Loucy (cell line): ENCODE data around the gene CLINT1.

ENCODE experiments used
- H2AFZ ChIP-seq: fragments of 200-600 bp; sonication (generic); 2 replicates; pipeline ENCODE4 v1.6.0; 2016; ENCODE audit warnings: antibody characterized with exemption, mild to moderate bottlenecking, low read length, moderate library complexity
- H3F3A ChIP-seq: fragments of 200-600 bp; 2 replicates; pipeline ENCODE4 v1.6.0; 2016; ENCODE audit warnings: antibody characterized with exemption, low read depth, mild to moderate bottlenecking
- H3K27me3 ChIP-seq: fragments of 200-600 bp; sonication (generic); 2 replicates; pipeline ENCODE4 v1.6.1; 2014; ENCODE audit warnings: low read length, mild to moderate bottlenecking; ENCODE audit not compliant: insufficient read depth, poor library complexity, severe bottlenecking
- H3K36me3 ChIP-seq: fragments of 200-600 bp; sonication (generic); 2 replicates; pipeline ENCODE4 v1.6.1; 2016; ENCODE audit warnings: low read length; ENCODE audit not compliant: insufficient read depth
- H3K4me1 ChIP-seq: fragments of 200-600 bp; sonication (generic); 2 replicates; pipeline ENCODE4 v1.5.1; 2014; ENCODE audit warnings: low read length, mild to moderate bottlenecking; ENCODE audit not compliant: insufficient read depth, poor library complexity, severe bottlenecking
- H3K4me2 ChIP-seq: fragments of 200-600 bp; sonication (generic); 2 replicates; pipeline ENCODE4 v1.6.0; 2014; ENCODE audit warnings: antibody characterized with exemption, low read length, low read depth, mild to moderate bottlenecking; ENCODE audit not compliant: poor library complexity, severe bottlenecking
- H3K4me3 ChIP-seq: fragments of 200-600 bp; sonication (generic); 2 replicates; pipeline ENCODE4 v1.5.1; 2014; ENCODE audit warnings: low read length, mild to moderate bottlenecking, mixed read lengths; ENCODE audit not compliant: poor library complexity, severe bottlenecking
- H3K79me2 ChIP-seq: fragments of 200-600 bp; sonication (generic); 2 replicates; pipeline ENCODE4 v1.6.1; 2014; ENCODE audit warnings: low read length; ENCODE audit not compliant: insufficient read depth
- H3K9ac ChIP-seq: fragments of 200-600 bp; sonication (generic); 2 replicates; pipeline ENCODE4 v1.6.0; 2014; ENCODE audit warnings: mild to moderate bottlenecking, low read depth, low read length, moderate library complexity; ENCODE audit not compliant: poor library complexity, severe bottlenecking
- H3K9me2 ChIP-seq: fragments of 200-600 bp; sonication (generic); replicated peaks from 2 replicates; pipeline ENCODE4 v1.6.1; 2016; ENCODE audit warnings: low read depth, low read length, mixed read lengths
- H3K9me3 ChIP-seq: fragments of 200-600 bp; sonication (generic); 2 replicates; pipeline ENCODE4 v1.6.1; 2014; ENCODE audit warnings: mild to moderate bottlenecking, antibody characterized with exemption, low read length, low read depth; ENCODE audit not compliant: insufficient read depth
- H4K20me1 ChIP-seq: fragments of 200-600 bp; sonication (generic); 2 replicates; pipeline ENCODE4 v1.6.0; 2014; ENCODE audit warnings: antibody characterized with exemption, low read length, mild to moderate bottlenecking; ENCODE audit not compliant: insufficient read depth, poor library complexity, severe bottlenecking
- EZH2phosphoT487 ChIP-seq: fragments of 200-600 bp; IDR thresholded peaks from 2 replicates; pipeline ENCODE4 v1.6.1; 2018; ENCODE audit warnings: antibody characterized with exemption, mild to moderate bottlenecking, moderate library complexity, borderline replicate concordance
- TF ChIP-seq, protein P1 (sequence below): fragments of 200-600 bp; sonication (generic); conservative IDR thresholded peaks from 2 replicates; pipeline ENCODE4 v1.5.1; 2014; ENCODE audit warnings: mild to moderate bottlenecking, antibody characterized with exemption, low read length

CLINT1 gene

DNA sequence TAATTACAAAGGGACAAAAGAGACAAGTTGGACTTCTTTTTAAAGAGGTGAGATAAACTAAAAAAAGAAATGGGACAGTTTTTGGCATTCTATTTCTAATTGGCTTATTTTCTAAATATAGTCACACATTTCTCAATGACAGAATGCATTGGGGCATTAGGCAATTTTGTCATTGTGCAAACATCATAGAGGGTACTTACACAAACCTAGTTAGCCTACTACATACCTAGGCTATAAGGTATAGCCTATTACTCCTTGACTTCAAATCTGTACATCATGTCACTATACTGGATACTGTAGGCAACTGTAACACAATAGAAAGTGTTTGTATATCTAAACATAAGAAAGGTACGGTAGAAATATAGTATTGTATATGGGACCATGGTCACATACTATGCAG is 59.4 kb downstream of the CLINT1 start:
- Histone ChIP-seq H3F3A (no peaks in the 10 kb centered on the region), H3K9me3 (no peaks in the 10 kb centered on the region), H3K9me2 (no peaks in the 10 kb centered on the region), H2AFZ (no peak overlapping the region), H3K4me2 (no peak overlapping the region), H4K20me1 (no peaks in the 10 kb centered on the region), H3K4me1 (no peaks in the 10 kb centered on the region), H3K9ac (no peak overlapping the region), H3K79me2 (no peaks in the 10 kb centered on the region), H3K27me3 (no peaks in the 10 kb centered on the region), H3K4me3 (no peak overlapping the region), H3K36me3 (peaks cover 9% of the 10 kb centered on the region; the same call in 1 of the 2 replicates)
- no peak for TF ChIP-seq EZH2phosphoT487
- TF ChIP-seq, protein P1, sequence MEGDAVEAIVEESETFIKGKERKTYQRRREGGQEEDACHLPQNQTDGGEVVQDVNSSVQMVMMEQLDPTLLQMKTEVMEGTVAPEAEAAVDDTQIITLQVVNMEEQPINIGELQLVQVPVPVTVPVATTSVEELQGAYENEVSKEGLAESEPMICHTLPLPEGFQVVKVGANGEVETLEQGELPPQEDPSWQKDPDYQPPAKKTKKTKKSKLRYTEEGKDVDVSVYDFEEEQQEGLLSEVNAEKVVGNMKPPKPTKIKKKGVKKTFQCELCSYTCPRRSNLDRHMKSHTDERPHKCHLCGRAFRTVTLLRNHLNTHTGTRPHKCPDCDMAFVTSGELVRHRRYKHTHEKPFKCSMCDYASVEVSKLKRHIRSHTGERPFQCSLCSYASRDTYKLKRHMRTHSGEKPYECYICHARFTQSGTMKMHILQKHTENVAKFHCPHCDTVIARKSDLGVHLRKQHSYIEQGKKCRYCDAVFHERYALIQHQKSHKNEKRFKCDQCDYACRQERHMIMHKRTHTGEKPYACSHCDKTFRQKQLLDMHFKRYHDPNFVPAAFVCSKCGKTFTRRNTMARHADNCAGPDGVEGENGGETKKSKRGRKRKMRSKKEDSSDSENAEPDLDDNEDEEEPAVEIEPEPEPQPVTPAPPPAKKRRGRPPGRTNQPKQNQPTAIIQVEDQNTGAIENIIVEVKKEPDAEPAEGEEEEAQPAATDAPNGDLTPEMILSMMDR: no peak

DNA sequence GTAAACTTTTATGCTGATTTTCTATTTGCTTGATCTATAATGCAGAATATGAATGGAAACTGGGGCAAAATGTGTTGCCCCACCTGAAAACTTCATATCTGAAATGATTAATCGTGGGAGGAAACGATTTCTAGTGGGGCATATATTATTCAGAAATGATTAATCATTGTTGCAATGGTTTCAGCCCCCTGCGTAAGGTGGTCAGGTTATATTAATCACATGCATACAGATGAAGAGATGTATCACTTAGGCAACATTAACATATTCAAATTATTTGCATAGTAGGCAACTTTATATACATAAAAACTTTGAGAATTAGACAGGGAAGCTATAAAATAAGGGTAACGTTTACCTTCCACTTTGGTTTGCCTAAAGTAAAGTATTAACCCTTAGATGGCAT is 65.6 kb downstream of the CLINT1 start:
- no peaks in the 10 kb centered on the region for H3K9me2 ChIP-seq
- H3K36me3 ChIP-seq: peaks cover 16% of the 10 kb centered on the region; the same call in 1 of the 2 replicates
- no peak overlapping the region for H3K4me3 ChIP-seq
- H3K9ac ChIP-seq: no peak overlapping the region
- no peaks in the 10 kb centered on the region for H3F3A ChIP-seq
- TF ChIP-seq, protein P1: no peak
- no peak for TF ChIP-seq EZH2phosphoT487
- H3K4me1 ChIP-seq: no peaks in the 10 kb centered on the region
- H4K20me1 ChIP-seq: no peaks in the 10 kb centered on the region
- H3K27me3 ChIP-seq: no peaks in the 10 kb centered on the region
- H3K79me2 ChIP-seq: no peaks in the 10 kb centered on the region
- no peak overlapping the region for H3K4me2 ChIP-seq
- H3K9me3 ChIP-seq: no peaks in the 10 kb centered on the region
- no peak overlapping the region for H2AFZ ChIP-seq

DNA sequence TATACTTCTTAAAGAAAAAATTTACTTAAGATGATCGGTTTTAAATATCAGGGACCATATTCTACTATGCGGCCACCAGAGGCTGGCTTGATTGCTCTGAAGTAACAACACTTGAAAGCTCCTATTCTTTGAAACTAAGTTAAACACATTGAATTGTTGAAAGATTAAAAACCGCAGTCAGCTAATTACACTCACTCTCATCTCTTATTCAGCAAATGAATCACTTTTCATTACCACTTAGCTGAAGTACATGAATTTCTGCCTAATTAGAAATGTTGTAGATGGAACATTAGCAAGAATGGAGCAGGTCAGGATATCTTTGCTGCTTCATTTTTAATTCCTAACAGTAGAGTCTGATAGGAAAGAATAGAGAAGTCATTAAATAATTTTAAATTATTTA is 73.1 kb downstream of the CLINT1 start:
- H4K20me1 ChIP-seq: no peaks in the 10 kb centered on the region
- H3K4me3 ChIP-seq: no peak overlapping the region
- H3K27me3 ChIP-seq: no peaks in the 10 kb centered on the region
- no peaks in the 10 kb centered on the region for H3K9me3 ChIP-seq
- H3K36me3 ChIP-seq: peaks cover 19% of the 10 kb centered on the region; the same call in 1 of the 2 replicates
- no peak overlapping the region for H2AFZ ChIP-seq
- no peaks in the 10 kb centered on the region for H3K9me2 ChIP-seq
- peaks cover 3% of the 10 kb centered on the region for H3K4me1 ChIP-seq
- TF ChIP-seq, protein P1: no peak
- no peak for TF ChIP-seq EZH2phosphoT487
- H3K9ac ChIP-seq: no peak overlapping the region
- H3K79me2 ChIP-seq: no peaks in the 10 kb centered on the region
- no peaks in the 10 kb centered on the region for H3F3A ChIP-seq
- no peak overlapping the region for H3K4me2 ChIP-seq
